Stimulated activated CD8-positive, alpha-beta memory T cell treated with anti-CD3 and anti-CD28 coated beads, Interleukin-7, amount 100 ng/mL, for 4 hours (primary cell): Measurements from ENCODE around the gene HDAC1.

Experiments
- DNase-seq, 2 donors: peaks; one replicate each; pipeline ENCODE4 v3.0.0-alpha.2; 2020; ENCODE audit warnings: low read depth in 2 of 2

Gene HDAC1

GRCh38 chr1:32373996-32374592 is 82.2 kb downstream of the HDAC1 start:
- no peak for DNase-seq

- no peak for DNase-seq
Observed at GRCh38 chr1:32376199-32376598, 84.3 kb downstream of the HDAC1 start.

DNA sequence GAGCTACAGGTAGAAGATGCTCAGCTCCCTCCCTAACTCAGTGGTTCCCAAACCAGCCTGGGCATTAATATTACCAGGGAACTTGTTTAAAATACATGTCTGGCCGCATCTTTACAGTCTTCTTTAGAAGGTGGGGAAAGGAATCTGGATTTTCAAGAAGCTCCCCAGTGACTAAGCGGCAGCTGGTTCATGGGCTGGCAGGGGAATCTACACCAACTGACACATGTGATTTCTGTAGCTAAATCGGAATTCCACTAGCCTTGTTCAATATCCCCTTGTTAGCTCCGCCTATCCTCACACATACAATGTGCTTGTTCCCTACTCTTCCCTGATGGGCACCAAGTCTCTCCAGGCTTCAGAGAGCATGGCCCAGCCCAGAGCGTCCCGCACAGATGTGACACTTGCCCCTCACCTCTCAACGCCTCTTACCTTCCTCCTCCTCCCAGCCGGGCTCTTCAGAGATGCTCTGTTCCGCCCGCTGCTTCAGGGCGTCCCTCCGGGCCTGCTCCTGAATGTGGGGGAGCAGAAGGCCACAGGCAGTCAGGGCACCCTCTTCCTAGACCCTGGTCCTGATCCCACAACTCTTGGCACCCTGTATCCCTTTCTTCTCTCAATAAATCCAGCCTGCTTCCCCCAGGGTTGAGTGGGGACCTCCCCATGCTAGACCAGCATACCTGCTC is 85.8 kb downstream of the HDAC1 start:
- no peak for DNase-seq

DNA sequence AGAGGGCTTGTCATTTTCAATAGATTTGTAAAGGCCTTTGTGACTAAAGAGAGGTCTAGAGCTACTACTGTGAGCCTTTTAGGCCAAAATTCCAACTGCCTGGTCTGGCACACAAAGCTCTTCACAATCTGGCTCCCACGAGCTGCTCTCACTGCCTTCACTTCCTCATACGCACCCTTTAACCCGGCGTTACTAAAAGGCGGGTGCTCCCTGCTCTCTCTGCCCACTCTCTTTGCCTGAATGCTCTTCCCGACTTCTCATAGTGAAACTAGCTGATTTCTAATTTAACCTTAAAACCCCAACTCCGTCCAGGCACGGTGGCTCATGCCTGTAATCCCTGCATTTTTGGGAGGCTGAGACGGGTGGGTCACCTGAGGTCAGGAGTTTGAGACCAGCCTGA is 88.2 kb downstream of the HDAC1 start:
- no peak for DNase-seq
